Stimulated activated CD8-positive, alpha-beta memory T cell treated with anti-CD3 and anti-CD28 coated beads, Interleukin-12 subunit alpha, Interleukin-12 subunit beta, amount 100 ng/mL, for 24 hours (primary cell): ENCODE measurements around the gene CDK19.
"Not testable (repeated sequence)": the region's sequence is repeated elsewhere in the genome, so short reads cannot be mapped to it uniquely, and the experiment has no call there.

ENCODE experiments used
- DNase-seq: peaks from one replicate; pipeline ENCODE4 v3.0.0-alpha.2; 2020; ENCODE audit errors: extremely low read depth

Gene CDK19

DNA sequence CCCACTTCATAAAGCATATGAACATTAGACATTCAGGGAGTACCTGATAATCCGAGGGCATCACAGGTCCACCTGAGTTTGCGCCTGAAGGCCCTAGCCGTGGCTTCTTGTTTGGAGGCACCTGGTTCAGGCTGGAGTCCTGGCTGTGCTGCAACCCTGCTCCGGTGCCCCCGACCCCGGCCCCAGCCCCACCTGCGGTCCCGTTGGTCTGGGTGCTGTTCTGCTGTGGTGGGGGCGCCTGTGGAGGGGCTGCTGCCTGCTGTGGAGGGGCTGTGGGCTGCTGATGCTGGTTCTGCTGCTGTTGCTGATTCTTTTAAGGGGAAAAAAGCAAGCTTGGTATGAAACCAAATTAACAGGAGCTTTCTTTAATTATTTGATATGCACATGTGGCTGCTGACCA, 194.2 kb downstream of the CDK19 start:
- DNase-seq = no peak

DNA sequence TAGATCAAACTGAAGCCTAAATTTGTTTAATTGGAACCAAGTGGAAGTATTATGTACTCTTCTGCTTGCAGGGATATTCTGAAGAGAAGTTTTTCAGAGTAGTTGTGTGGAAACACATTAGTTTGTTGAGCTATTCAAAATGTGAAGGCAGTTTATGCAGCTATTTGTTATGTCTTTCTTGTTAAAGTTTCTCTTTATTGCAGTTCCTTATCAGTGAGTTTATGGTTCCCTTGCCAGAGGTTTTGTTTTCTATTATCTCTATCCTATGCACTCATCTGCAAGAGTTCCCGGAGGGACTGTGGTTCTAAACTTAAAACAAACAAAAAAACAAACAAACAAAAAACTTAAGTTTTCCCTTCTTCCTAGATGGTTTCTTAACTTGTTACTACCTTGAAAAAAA, 195.2 kb downstream of the CDK19 start:
- no peak for DNase-seq

DNA sequence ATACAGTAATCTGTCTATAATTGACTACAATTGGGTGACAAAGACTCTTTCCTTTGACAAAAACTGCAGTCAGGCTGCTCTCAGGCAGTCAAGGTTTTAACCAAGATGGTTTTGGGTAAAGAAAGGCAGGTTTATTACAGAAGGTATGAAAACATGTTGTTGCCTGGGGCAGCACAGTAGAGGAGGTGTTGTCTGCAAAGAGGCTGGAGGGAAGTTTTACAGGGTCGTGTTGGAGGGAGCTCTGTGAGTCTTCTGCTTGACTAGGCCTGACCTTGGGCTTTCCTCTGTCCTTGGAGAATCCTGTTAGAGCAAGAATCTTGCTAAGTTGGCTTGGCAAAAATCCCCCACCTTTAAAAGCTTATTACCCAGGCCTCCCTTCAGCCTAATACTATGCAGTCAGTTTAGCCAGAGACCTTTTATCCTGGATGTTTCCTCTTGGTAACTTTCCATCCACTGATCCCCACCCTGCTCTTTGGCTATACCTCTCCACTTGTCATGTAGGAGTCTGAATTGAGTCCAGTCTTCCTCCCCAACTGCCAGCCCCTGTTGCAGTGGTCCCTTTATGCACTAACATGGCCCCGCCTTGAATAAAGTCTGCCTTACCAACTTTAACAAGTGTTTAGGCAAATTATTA, 195.9 kb downstream of the CDK19 start:
- no peak for DNase-seq

DNA sequence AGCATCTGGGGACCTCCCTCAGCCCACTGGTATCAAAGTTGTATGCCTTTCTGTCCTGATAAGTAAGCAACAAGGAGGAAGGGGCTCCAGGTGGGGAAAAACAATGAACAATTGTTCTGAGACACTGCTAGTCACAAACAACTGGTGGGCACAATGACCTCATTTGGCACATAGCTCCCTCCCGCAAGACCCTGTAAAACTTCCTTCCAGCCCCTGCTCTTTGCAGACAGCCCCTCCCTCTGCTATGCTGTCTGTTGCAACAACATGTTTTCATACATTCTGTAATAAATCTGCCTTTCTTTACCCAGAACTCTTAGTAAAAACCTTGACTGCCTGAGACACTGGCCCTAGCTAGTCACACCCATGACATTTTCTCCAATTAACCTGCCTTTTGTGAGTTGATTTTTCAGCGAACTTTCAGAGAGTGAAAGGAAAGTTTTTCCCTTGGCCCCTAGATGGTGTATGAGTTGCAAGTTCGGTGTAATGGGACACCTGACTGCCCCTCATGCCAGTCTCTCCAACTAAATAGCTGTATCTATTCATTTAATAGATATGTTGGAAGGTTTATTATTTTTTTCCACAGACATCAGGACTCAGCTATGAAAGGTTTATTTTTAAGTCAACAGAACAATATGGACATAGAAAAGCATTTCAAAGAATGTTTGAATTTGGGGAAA, 196.5 kb downstream of the CDK19 start:
- no peak for DNase-seq

DNA sequence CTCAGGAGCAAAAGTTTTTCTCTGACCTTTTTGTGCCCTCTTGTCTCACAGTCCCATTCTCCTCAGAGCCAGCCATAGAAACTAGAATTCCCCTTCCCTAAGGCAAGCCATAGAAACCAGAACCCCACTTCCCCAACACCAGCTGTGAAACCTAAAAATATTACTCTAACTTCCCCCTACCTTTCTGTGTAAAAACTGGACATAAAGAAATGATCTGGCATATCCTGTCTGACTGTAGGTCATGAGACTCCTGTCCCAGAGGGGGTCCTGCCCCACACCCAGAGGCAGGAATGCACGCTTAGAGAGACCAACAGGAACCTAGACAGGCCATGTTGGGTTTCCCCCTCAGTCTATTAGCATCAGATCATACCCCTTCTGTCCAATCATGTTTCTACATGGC, 198.2 kb downstream of the CDK19 start:
- no peak for DNase-seq

DNA sequence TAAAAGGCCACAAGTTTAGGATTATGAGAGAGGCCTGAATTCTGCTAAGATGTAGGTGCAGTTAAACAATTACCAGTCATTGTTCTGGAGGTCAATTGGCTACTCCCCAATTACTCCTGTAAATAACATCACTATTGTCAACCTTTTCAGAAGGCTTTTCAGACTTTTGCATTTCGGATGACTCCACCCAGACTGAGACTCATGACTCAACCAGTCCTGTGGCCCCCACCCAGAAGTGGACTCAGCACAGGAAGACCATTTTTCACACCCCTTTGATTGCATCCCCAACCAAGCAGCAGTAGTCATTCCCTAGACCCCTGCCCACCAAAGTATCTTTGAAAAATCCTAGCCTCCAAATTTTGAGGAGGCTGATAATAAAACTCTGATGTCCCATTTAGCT, 199.5 kb downstream of the CDK19 start:
- DNase-seq = no peak

DNA sequence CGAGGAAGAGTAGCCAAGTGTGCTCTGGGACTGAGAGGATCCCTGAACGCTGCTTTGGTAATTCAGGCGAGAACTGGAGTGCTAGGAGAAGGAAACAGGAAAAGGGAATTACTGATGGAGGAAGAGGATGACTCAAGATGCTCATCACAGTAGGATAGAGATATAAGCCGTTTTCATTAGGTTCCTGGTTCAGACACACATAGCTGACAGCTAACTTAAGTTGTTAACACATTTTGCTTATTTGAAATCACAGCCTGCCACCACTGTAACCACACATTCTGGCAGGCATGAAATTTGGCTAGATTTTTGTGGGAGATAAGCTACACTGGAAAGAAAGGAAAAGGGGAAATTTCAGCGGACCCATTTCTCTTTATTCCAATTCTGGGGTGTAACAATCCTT, 200.7 kb downstream of the CDK19 start:
- no peak for DNase-seq

DNA sequence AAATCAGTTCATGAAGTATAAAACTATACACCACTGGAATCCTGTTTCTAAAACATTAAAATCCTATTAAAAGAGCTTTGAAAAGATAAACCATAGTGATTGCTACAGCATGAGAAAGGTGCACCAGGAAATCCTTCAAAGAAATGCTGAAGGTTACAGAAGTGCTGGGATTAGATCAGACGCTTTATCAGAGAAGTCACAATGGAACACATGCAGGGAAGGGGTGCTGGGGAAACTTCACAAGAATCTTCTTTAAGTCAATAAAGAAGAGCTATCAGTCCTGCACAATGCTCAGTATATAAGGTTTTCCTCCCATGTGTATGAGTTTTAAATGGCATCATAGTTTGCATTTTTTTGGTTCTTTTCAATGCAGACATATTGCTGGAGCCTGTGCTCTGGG, 201.2 kb downstream of the CDK19 start:
- no peak for DNase-seq

DNA sequence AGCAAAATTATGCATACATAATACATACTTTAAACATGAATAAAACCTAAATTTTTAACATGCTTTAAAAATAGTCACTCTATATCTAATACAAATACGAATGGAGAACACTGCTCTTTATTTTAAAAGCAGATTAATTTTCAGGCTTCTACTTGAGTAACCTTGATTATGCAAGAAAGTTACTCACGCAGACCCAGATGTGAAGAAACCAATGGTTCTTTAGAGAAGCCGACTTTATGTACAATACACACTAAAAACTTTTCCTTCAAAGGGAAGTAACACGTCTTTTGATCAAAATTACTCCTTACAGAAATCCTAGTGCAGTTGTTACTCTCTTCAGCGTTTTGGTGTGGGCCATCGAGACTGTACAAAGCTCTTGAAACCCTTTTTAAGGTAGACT, 201.9 kb downstream of the CDK19 start:
- DNase-seq = no peak

DNA sequence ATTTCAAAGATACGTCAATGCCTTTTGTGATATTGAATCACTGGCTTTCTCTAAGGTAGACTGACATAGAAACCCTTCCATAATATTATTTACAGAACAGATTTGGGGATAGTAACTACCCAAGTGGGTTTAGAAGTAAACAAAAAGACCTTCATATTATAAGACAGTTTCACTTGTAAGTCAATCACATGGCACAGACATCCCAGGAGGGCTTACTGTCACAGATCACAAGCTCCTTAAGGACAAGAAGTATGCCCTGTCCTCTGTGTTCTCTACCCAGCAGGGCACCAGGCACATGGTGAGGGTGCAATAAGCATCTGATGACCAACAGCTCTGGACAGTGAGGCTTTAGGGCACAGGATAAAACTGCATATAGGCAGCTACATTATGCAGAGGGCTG, 203.0 kb downstream of the CDK19 start:
- no peak for DNase-seq

DNA sequence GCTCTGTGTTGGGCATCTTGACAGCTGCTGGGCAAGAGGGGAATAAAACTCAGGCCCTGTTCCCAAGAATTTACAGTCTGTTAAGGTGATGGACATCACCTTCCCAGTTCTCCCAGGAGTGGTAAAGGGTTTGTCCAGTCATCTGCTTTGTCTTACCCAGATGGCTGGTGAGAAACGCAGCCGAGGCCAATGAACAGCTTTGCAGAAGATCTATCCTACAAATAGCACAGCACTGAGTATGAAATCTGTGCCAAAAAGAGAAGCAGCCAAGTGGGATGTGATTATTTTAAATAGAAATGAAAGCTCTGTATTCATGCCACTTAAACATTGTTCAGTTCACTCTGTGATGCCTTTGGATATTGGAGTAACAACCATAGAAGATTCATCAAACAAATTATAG, 206.2 kb downstream of the CDK19 start:
- DNase-seq = no peak

DNA sequence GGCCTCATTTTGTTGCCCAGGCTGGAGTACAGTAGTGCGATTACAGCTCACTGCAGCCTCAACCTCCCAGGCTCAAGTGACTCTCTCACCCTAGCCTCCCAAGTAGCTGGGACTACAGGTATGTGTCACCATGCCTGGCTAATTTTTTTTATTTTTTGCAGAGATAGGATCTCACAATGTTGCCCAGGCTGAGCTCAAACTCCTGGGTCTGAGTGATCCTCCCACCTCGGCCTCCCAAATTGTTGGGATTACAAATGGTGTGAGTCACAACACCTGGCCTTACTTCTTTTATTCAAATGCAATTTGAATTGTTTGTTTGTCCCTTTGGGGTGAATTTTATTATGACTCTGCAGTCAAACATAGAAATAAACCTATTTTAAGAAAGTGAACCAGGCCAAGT, 207.1 kb downstream of the CDK19 start:
- DNase-seq = no peak

DNA sequence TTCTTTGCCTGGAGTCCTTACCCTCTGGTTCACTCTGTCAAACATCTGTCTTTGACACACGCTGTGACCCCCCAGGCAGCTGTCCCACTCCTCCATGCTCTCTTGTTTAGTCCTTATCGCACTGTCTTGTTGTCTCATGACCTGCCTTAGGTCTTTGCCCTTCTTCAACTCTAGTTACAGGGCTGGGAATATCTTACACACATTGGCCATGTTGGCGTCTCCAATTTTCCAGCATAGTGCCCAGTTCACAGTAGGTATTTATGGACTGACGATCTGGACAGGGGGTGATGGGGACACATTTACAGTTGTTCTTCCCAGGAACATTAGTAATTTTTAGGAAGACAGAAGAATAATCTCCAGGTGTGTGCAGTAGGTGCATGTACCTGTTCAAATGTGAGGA, 209.1 kb downstream of the CDK19 start:
- no peak for DNase-seq

DNA sequence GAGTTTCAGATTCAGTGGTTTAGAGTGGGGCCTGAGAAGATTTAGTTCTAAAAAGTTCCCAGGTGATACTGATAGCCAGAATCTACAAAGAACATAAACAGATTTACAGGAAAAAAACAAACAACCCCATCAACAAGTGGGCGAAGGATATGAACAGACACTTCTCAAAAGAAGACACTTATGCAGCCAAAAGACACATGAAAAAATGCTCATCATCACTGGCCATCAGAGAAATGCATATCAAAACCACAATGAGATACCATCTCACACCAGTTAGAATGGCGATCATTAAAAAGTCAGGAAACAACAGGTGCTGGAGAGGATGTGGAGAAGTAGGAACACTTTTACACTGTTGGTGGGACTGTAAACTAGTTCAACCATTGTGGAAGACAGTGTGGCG, 214.6 kb downstream of the CDK19 start:
- not testable (repeated sequence) for DNase-seq

DNA sequence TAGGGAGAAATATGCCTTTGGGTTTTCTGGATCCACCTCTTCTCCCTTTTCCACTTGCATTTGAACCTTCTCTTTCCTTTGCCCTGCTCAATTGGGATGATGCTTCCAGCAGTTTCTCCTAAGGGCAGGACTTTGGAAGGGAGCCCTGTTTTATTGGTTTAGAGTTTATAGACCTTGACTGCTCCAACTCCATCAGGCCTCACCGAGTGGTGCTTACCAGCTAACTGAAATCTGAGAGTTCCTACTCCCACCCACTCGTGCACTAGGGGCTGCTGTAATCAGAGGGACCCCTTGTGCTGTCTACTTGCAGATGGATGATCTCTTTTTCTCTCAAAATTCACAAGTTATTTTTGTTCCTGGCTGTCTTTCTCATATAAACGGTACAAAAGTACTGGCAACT, 217.5 kb downstream of the CDK19 start:
- no peak for DNase-seq

DNA sequence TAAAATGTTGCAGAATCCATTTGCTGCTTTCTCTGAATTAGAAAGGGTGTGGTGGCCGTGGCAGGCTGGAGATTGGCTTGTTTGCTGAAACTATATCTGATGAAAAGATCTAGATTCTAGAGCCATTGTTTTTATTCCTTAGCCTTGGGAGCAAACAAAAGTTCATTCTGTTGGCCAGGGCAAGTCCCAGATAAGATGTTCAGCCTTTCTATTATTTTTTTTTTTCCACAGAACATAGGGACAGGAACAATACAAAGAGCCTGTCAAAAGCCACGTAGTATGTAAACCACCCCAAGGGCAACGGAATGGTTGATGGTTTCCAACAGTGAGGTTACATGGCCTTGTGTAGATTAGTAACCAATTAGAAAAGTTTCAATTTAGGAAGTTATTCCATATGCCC, 218.9 kb downstream of the CDK19 start:
- no peak for DNase-seq

DNA sequence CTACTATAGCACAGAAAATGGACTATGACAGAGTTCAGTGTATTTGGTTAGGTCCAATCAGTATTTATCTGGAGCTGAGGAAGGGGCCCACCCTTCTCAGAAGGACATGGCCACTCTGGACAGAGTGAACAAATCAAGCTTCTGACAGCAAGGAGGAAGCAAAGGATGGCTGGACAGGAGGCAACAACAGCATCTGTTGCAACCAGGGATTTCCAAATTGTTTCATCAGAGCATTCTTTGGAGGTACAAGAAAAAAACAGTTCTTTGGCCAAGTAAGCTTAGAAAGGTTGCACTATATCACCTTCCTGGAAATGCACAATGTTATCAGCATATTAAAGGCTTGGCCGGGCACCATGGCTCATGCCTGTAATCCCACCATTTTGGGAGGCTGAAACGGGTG, 220.2 kb downstream of the CDK19 start:
- DNase-seq = no peak

DNA sequence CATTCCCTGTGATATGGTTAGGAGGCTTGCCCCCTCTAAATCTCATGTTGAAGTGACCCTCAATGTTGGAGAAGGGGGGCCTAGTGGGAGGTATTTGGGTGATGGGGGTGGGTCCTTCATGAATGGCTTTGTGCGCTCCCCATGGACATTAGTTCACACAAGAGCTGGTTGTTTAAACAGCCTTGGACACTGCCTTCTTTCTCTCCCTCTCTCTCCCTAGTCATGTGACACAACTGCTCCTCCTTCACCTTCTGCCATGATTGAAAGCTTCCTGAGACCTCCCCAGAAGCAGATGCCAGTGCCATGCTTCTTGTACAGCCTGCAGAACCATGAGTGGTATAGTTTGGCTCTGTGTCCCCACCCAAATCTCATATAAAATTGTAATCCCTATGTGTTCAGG, 221.6 kb downstream of the CDK19 start:
- no peak for DNase-seq

DNA sequence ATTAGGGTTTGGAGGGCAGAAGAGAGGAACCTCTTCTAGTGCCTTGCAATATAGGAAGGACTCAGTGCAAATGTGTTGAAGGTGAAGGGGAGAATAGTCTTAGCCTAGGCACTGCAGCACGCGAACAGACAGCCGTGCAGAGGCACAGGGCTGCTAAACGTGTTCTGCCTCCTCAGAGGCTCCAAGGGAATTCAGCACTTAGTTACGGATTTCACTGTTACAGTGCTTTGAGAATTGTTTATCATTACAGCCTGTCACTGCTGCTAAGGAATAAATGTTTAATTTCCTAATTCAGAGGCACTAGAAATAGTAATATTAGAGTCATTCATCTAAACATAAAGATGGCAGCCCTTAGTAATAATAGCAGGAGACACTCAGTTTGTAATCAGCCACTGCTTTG, 222.5 kb downstream of the CDK19 start:
- no peak for DNase-seq

DNA sequence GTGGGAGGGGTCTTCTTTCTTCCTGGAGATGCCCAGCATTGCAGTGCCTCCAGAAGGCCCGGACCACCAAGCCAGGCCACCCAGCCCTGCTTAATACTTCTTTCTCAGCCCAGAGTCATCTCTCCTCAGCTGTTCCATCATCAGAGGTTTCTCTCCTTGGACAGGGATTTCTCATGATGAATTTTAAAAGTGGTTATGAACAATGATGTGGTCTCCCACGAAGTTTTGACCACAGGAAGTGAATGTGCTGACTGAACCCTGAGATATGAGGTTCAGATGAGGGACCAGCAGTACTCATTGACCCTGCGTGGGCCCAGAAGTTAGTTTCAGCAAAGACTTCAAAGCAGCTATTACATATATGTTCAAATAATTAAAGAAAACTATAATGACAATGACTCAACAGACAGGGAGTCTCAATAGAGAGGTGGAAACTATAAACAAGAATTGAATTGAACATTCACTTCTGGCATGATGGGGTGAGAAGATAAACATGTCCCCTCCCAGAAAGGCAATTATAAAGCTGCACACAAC, 224.4 kb downstream of the CDK19 start:
- no peak for DNase-seq

DNA sequence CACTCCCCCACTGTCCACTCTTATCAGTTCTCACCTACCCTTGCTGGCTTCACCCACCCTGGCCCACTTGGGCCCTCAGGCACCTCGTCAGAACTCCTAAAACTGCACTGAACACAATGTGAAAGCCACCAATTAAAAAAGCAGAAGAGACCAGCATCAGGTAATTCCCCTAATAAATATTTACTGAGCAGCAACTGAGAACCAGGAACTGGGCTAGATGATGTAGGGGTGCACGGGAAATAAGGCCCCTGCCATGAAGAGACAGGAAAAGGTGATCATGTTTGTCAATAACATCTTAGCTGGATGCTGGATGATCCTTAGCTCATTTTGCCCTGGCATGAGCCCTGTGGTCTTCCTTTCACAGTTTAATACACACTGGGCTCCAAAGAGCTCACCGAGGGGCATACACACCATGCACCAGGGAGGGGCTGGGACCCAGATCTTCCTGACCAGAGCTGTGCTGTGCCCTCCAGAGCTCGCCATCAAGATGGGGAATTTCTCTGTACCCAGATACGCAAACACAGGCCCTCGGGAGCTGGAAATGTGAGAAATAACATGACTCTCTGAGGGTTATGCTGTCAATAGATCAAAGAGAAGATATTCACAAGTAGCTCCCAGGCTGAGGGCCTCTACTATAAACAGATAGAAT, 225.3 kb downstream of the CDK19 start:
- no peak for DNase-seq

DNA sequence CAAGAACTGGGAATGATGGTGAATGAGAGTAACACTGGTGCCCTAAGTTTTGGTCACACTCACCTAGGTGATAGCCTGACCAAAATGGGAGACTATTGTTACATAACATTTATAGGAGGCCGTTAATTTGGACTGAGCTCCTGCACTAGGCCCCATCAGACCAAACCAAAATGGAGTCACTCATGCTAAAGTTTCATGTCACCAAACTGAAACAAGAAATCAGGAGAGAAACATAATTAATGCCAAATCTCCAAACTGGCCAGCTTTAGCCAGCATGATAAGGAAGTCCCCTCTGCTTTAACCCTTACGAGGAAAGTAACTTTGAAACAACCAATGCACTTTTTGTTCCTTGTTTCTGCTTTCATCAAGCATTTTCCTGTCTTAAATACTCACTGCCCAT, 227.9 kb downstream of the CDK19 start:
- DNase-seq = no peak

DNA sequence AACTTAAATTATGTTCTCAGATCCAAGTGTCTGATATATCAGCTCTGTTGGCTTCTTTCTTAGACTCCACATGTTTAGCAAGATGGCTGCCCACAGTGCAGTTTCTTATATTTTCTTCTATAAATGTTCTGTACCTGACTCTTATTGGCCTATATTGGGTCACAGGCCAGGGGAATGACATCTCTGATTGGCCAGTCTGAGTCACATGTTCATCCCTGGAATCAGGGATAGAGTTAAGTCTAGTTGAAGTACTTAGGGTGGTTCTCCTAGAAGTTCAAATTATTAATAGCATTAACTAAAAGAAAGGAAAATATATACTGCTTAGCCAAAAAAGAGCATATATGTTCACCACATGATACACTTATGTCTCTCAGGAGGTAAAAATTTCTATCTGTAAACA, 233.6 kb downstream of the CDK19 start:
- no peak for DNase-seq
